Measurements from ENCODE around the gene CGB3. TPM values are rescaled to one million over a fixed set of nuclear protein-coding genes. Genes with fewer than 3 reads are reported as not detected.
"Not testable (repeated sequence)": the region's sequence is repeated elsewhere in the genome, so short reads cannot be mapped to it uniquely, and the experiment has no call there.

CGB3 gene
- total RNA-seq, 2 experiments from 2014 or later = not detected

GRCh38 chr19:49029749-49030148 lies 5.6 kb upstream of the CGB3 start:
- H3K36me3 ChIP-seq (ENCODE audit: insufficient read depth, low read length); CTCF ChIA-PET (ENCODE audit: unreplicated experiment); H2AFZ ChIP-seq (ENCODE audit: low read length); H3K9me3 ChIP-seq (ENCODE audit: low read length); H3K27ac ChIP-seq (ENCODE audit: low read depth, low read length, poor library complexity, severe bottlenecking); POLR2A ChIA-PET; H3K4me2 ChIP-seq (ENCODE audit: low read length); H4K20me1 ChIP-seq (ENCODE audit: insufficient read depth, low read length); H3K79me2 ChIP-seq (ENCODE audit: insufficient read depth, low read depth, low read length); H3K4me3 ChIP-seq (ENCODE audit: low read depth, low read length, poor library complexity, severe bottlenecking); intact Hi-C loops (cut with micrococcal nuclease; ENCODE audit: unreplicated experiment); H3K4me1 ChIP-seq (ENCODE audit: insufficient read depth, low read length, poor library complexity, severe bottlenecking); BruUV-seq (replicated peaks); DNase-seq (ENCODE audit: low spot score); H3K9me2 ChIP-seq (ENCODE audit: insufficient read depth, low read length): not testable (repeated sequence)

- H2AFZ ChIP-seq (ENCODE audit: low read length); intact Hi-C loops (cut with micrococcal nuclease; ENCODE audit: unreplicated experiment); CTCF ChIA-PET (ENCODE audit: unreplicated experiment); H3K9me3 ChIP-seq (ENCODE audit: low read length); DNase-seq (ENCODE audit: low spot score); H3K9me2 ChIP-seq (ENCODE audit: insufficient read depth, low read length); H3K36me3 ChIP-seq (ENCODE audit: insufficient read depth, low read length); H3K4me3 ChIP-seq (ENCODE audit: low read depth, low read length, poor library complexity, severe bottlenecking); H4K20me1 ChIP-seq (ENCODE audit: insufficient read depth, low read length); H3K79me2 ChIP-seq (ENCODE audit: insufficient read depth, low read depth, low read length); BruUV-seq (replicated peaks); H3K4me2 ChIP-seq (ENCODE audit: low read length); H3K4me1 ChIP-seq (ENCODE audit: insufficient read depth, low read length, poor library complexity, severe bottlenecking); H3K27ac ChIP-seq (ENCODE audit: low read depth, low read length, poor library complexity, severe bottlenecking): not testable (repeated sequence)
- POLR2A ChIA-PET = interaction anchor here (0.6 kb wide), 1 partner anchor 327 kb away, joined by 3 read pairs; no protein-coding TSS in a partner anchor
These were observed 4.6 kb upstream of the CGB3 start for GRCh38 chr19:49028686-49029085.

- CTCF ChIA-PET (ENCODE audit: unreplicated experiment); BruUV-seq (replicated peaks): not testable (repeated sequence)
These were observed 1.5 kb upstream of the CGB3 start for GRCh38 chr19:49025599-49025998.

GRCh38 chr19:49025088-49025487 lies 955 bp upstream of the CGB3 start:
- H2AFZ ChIP-seq (ENCODE audit: low read length); BruUV-seq (replicated peaks); H3K4me2 ChIP-seq (ENCODE audit: low read length); H3K9me3 ChIP-seq (ENCODE audit: low read length); H4K20me1 ChIP-seq (ENCODE audit: insufficient read depth, low read length); intact Hi-C loops (cut with micrococcal nuclease; ENCODE audit: unreplicated experiment); H3K79me2 ChIP-seq (ENCODE audit: insufficient read depth, low read depth, low read length); DNase-seq (ENCODE audit: low spot score); H3K27ac ChIP-seq (ENCODE audit: low read depth, low read length, poor library complexity, severe bottlenecking); H3K9me2 ChIP-seq (ENCODE audit: insufficient read depth, low read length); H3K36me3 ChIP-seq (ENCODE audit: insufficient read depth, low read length); POLR2A ChIA-PET; H3K4me3 ChIP-seq (ENCODE audit: low read depth, low read length, poor library complexity, severe bottlenecking); CTCF ChIA-PET (ENCODE audit: unreplicated experiment): not testable (repeated sequence)
- H3K4me1 ChIP-seq (ENCODE audit: insufficient read depth, low read length, poor library complexity, severe bottlenecking) = peaks cover 16% of the 10 kb centered on the region

More at GRCh38 chr19:49025599-49025998, 1.5 kb upstream of the CGB3 start:
- H3K9me3 ChIP-seq (ENCODE audit: low read length); H3K4me3 ChIP-seq (ENCODE audit: low read depth, low read length, poor library complexity, severe bottlenecking); H3K9me2 ChIP-seq (ENCODE audit: insufficient read depth, low read length); H3K4me2 ChIP-seq (ENCODE audit: low read length); H4K20me1 ChIP-seq (ENCODE audit: insufficient read depth, low read length); H2AFZ ChIP-seq (ENCODE audit: low read length); DNase-seq (ENCODE audit: low spot score); intact Hi-C loops (cut with micrococcal nuclease; ENCODE audit: unreplicated experiment); H3K79me2 ChIP-seq (ENCODE audit: insufficient read depth, low read depth, low read length); H3K27ac ChIP-seq (ENCODE audit: low read depth, low read length, poor library complexity, severe bottlenecking); POLR2A ChIA-PET; H3K36me3 ChIP-seq (ENCODE audit: insufficient read depth, low read length): not testable (repeated sequence)
- H3K4me1 ChIP-seq (ENCODE audit: insufficient read depth, low read length, poor library complexity, severe bottlenecking) = peaks cover 11% of the 10 kb centered on the region

- no peak for DNase-seq (ENCODE audit: low spot score)
- intact Hi-C loops (cut with micrococcal nuclease; ENCODE audit: unreplicated experiment) = no loop called here
- H3K9me3 ChIP-seq (ENCODE audit: low read length) = no peaks in the 10 kb centered on the region
- CTCF ChIA-PET (ENCODE audit: unreplicated experiment) = no interaction called here
- H2AFZ ChIP-seq (ENCODE audit: low read length) = no peak overlapping the region
- H3K9me2 ChIP-seq (ENCODE audit: insufficient read depth, low read length) = no peaks in the 10 kb centered on the region
- no peak overlapping the region for H3K27ac ChIP-seq (ENCODE audit: low read depth, low read length, poor library complexity, severe bottlenecking)
- no peak overlapping the region for H3K4me2 ChIP-seq (ENCODE audit: low read length)
- TF ChIP-seq EZH2phosphoT487 (IDR thresholded peaks at IDR 0.05; ENCODE audit: borderline replicate concordance, low read depth, low read length) (no peak), CTCF (conservative IDR thresholded peaks at IDR 0.05; ENCODE audit: low read length) (no peak)
- H3K36me3 ChIP-seq (ENCODE audit: insufficient read depth, low read length) = no peaks in the 10 kb centered on the region
- POLR2A ChIA-PET = interaction anchor here (1.6 kb wide), 1 partner anchor 29 kb away, joined by 5 read pairs; the partner anchor contains the start of genes GYS1 and RUVBL2
- no peaks in the 10 kb centered on the region for H4K20me1 ChIP-seq (ENCODE audit: insufficient read depth, low read length)
- no peaks in the 10 kb centered on the region for H3K79me2 ChIP-seq (ENCODE audit: insufficient read depth, low read depth, low read length)
- no peak overlapping the region for H3K4me3 ChIP-seq (ENCODE audit: low read depth, low read length, poor library complexity, severe bottlenecking)
- peaks cover 42% of the 10 kb centered on the region for H3K4me1 ChIP-seq (ENCODE audit: insufficient read depth, low read length, poor library complexity, severe bottlenecking)
- no TSS peak for BruUV-seq (replicated peaks)
These were observed 2.0 kb downstream of the CGB3 start for GRCh38 chr19:49022116-49022515.
